CD14-positive monocyte (primary cell): ENCODE results near the gene RARS2. TPM values are rescaled to one million over a fixed set of nuclear protein-coding genes. Genes with fewer than 3 reads are reported as not detected.

Experiments
- DNase-seq, 3 donors: peaks; one replicate each; pipeline ENCODE4 v3.0.0-alpha.2; 2011 to 2022
- H2AFZ ChIP-seq: 2 replicates; pipeline ENCODE4 v1.6.0; 2012; ENCODE audit warnings: mild to moderate bottlenecking, low read depth, low read length, inconsistent platforms; ENCODE audit not compliant: insufficient read depth, poor library complexity, severe bottlenecking
- H3K27ac ChIP-seq, 2 donors: 1 replicate in 1 of 2; 2 replicates in 1 of 2; pipeline ENCODE4 v1.5.1; 2012 to 2013; ENCODE audit warnings: low read length in 2 of 2, control low read depth in 1 of 2, inconsistent platforms in 1 of 2, low read depth in 1 of 2, mild to moderate bottlenecking in 1 of 2
- H3K27me3 ChIP-seq, 2 donors: one replicate each; pipeline versions ENCODE4 v1.6.0 to v1.6.1; 2011 to 2013; ENCODE audit warnings: low read length in 2 of 2; ENCODE audit not compliant: control insufficient read depth in 2 of 2, insufficient read depth in 2 of 2
- H3K36me3 ChIP-seq, 2 donors: replicated peaks in 1 of 2; 1 replicate in 1 of 2; 2 replicates in 1 of 2; pipeline versions ENCODE4 v1.5.1 to v1.6.1; 2012 to 2013; ENCODE audit warnings: low read length in 2 of 2, control low read depth in 1 of 2, inconsistent platforms in 1 of 2, mild to moderate bottlenecking in 1 of 2; ENCODE audit not compliant: insufficient read depth in 2 of 2, control insufficient read depth in 1 of 2
- H3K4me1 ChIP-seq, 2 donors: 1 replicate in 1 of 2; 2 replicates in 1 of 2; pipeline versions ENCODE4 v1.5.1 to v1.6.1; 2012 to 2013; ENCODE audit warnings: low read length in 2 of 2, control low read depth in 1 of 2, inconsistent platforms in 1 of 2, mild to moderate bottlenecking in 1 of 2, moderate library complexity in 1 of 2; ENCODE audit not compliant: insufficient read depth in 2 of 2, control insufficient read depth in 1 of 2
- H3K4me2 ChIP-seq: replicated peaks from 2 replicates; pipeline ENCODE3; 2012; ENCODE audit warnings: low read length, moderate library complexity, mild to moderate bottlenecking; ENCODE audit not compliant: poor library complexity, severe bottlenecking; ENCODE audit errors: extremely low read depth
- H3K4me3 ChIP-seq, 3 experiments: fragments of 200-600 bp in 1 of 3; sonication (generic) in 1 of 3; replicated peaks in 1 of 3; 1 replicate in 2 of 3; 2 replicates in 1 of 3; pipeline ENCODE4 v1.5.1; 2011 to 2013; ENCODE audit warnings: low read length in 3 of 3, mild to moderate bottlenecking in 3 of 3, control low read depth in 2 of 3, low read depth in 2 of 3, inconsistent platforms in 1 of 3, moderate library complexity in 1 of 3
- H3K79me2 ChIP-seq: 2 replicates; pipeline ENCODE4 v1.6.0; 2012; ENCODE audit warnings: mild to moderate bottlenecking, control low read depth, inconsistent platforms, low read length, moderate library complexity; ENCODE audit not compliant: insufficient read depth
- H3K9ac ChIP-seq: 2 replicates; pipeline ENCODE4 v1.6.0; 2017; ENCODE audit warnings: low read length, mild to moderate bottlenecking; ENCODE audit not compliant: insufficient read depth, poor library complexity, severe bottlenecking
- H3K9me3 ChIP-seq, 2 donors: replicated peaks in 1 of 2; 1 replicate in 1 of 2; 2 replicates in 1 of 2; pipeline versions ENCODE4 v1.5.1 to v1.6.1; 2012 to 2013; ENCODE audit warnings: low read length in 2 of 2, control low read depth in 1 of 2; ENCODE audit not compliant: control insufficient read depth in 1 of 2, insufficient read depth in 1 of 2
- H4K20me1 ChIP-seq: 2 replicates; pipeline ENCODE4 v1.6.0; 2012; ENCODE audit warnings: mild to moderate bottlenecking, low read length, control low read depth, moderate library complexity; ENCODE audit not compliant: insufficient read depth
- H3K27ac Mint-ChIP-seq, 7 donors: one replicate each; pipeline ENCODE4 v1.8.0; 2020; ENCODE audit warnings: mild to moderate bottlenecking in 7 of 7, mixed read lengths in 7 of 7, moderate library complexity in 6 of 7, inconsistent platforms in 2 of 7
- H3K27me3 Mint-ChIP-seq, 3 donors: one replicate each; pipeline ENCODE4 v1.8.0; 2021 to 2022; ENCODE audit warnings: low read depth in 3 of 3, mild to moderate bottlenecking in 3 of 3, mixed read lengths in 3 of 3, moderate library complexity in 3 of 3, inconsistent platforms in 1 of 3
- H3K36me3 Mint-ChIP-seq, 2 donors: one replicate each; pipeline ENCODE4 v1.8.0; 2020; ENCODE audit warnings: mixed read lengths in 2 of 2, inconsistent platforms in 1 of 2, mild to moderate bottlenecking in 1 of 2
- H3K4me1 Mint-ChIP-seq: one replicate; pipeline ENCODE4 v1.8.0; 2020; ENCODE audit warnings: mild to moderate bottlenecking, mixed read lengths
- H3K4me3 Mint-ChIP-seq, 2 donors: one replicate each; pipeline ENCODE4 v1.8.0; 2020; ENCODE audit warnings: mild to moderate bottlenecking in 2 of 2, mixed read lengths in 2 of 2, moderate library complexity in 1 of 2
- H3K9me3 Mint-ChIP-seq, 7 donors: one replicate each; pipeline ENCODE4 v1.8.0; 2020 to 2022; ENCODE audit warnings: mixed read lengths in 7 of 7, mild to moderate bottlenecking in 6 of 7, moderate library complexity in 6 of 7, inconsistent platforms in 2 of 7
- WGBS: methylation state at CpG from one replicate; pipeline ENCODE4 v1.1.5; 2013; ENCODE audit warnings: missing lambda C conversion rate; ENCODE audit not compliant: insufficient coverage; 5-methylcytosine and 5-hydroxymethylcytosine counted together
- intact Hi-C, 2 donors: fragments of 100-400 bp; cut with micrococcal nuclease; formaldehyde crosslinking; loops; one replicate each; pipeline versions ENCODE4 v1.15.0 to v1.15.1; 2023
- polyA plus RNA-seq, 3 donors: library from polyadenylated mRNA; depleted of rRNA in 1 of 3; unstranded in 2 of 3; stranded (reverse) in 1 of 3; fragments of 300-500 nt in 2 of 3; fragments of >200 nt in 1 of 3; fragmentation: Illumina TruSeq in 2 of 3; gene quantifications; 1 replicate in 2 of 3; 2 replicates in 1 of 3; pipeline ENCODE4 v1.2.3, GENCODE V29; 2012 to 2021
- TF ChIP-seq, protein P1 (sequence below): fragments of 200-600 bp; IDR thresholded peaks from one replicate; pipeline ENCODE4 v1.8.0; 2022; ENCODE audit warnings: antibody characterized with exemption, mild to moderate bottlenecking

The RARS2 gene
- polyA plus RNA-seq, 3 donors: 8.6 to 33.0 (median 27.3) TPM

DNA sequence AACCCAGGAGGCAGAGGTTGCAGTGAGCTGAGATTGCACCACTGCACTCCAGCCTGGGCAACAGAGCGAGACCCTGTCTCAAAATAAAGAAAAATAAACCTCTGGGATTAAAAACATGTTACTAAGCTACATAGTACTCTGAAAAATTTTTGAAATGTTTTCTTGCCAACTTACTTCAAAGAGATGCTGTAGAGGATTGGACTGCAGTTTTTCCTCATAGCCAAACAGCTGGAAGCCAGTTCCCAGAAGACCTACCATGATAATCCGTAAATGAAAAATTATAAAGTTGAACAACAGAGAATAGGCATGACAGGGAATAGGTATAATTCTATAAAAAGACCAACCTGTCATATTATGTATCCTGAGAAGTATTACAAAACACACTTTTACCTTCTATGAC, 48.0 kb downstream of the RARS2 start:
- Histone ChIP-seq H3K27ac (no peak overlapping the region), H3K9me3 (peaks cover 8 to 10% of the 10 kb centered on the region in 2 donors), H3K27me3 (no peaks in the 10 kb centered on the region), H3K36me3 (peaks cover 47 to 75% of the 10 kb centered on the region in 2 donors), H2AFZ (no peak overlapping the region), H3K4me2 (no peak overlapping the region), H3K79me2 (no peaks in the 10 kb centered on the region), H4K20me1 (no peaks in the 10 kb centered on the region), H3K9ac (no peak overlapping the region), H3K4me3 (no peak overlapping the region), H3K4me1 (peaks cover 3 to 7% of the 10 kb centered on the region in 2 donors)
- TF ChIP-seq, protein P1, sequence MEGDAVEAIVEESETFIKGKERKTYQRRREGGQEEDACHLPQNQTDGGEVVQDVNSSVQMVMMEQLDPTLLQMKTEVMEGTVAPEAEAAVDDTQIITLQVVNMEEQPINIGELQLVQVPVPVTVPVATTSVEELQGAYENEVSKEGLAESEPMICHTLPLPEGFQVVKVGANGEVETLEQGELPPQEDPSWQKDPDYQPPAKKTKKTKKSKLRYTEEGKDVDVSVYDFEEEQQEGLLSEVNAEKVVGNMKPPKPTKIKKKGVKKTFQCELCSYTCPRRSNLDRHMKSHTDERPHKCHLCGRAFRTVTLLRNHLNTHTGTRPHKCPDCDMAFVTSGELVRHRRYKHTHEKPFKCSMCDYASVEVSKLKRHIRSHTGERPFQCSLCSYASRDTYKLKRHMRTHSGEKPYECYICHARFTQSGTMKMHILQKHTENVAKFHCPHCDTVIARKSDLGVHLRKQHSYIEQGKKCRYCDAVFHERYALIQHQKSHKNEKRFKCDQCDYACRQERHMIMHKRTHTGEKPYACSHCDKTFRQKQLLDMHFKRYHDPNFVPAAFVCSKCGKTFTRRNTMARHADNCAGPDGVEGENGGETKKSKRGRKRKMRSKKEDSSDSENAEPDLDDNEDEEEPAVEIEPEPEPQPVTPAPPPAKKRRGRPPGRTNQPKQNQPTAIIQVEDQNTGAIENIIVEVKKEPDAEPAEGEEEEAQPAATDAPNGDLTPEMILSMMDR: no peak
- peaks cover 55 to 71% of the 10 kb centered on the region in 2 donors for H3K36me3 Mint-ChIP-seq
- H3K4me1 Mint-ChIP-seq: peaks cover 5% of the 10 kb centered on the region
- no peak for DNase-seq
- intact Hi-C loops: no loop called here
- no peak overlapping the region for H3K4me3 Mint-ChIP-seq
- H3K9me3 Mint-ChIP-seq: peaks cover 4 to 14% (median 8%) of the 10 kb centered on the region in 7 donors
- peaks cover 0 to 4% (median 0%) of the 10 kb centered on the region in 3 donors for H3K27me3 Mint-ChIP-seq
- no CpG with 5 or more reads among the region's 2 CpGs for WGBS
- peak overlapping the region in 1 of 7 donors; percentile 60 for H3K27ac Mint-ChIP-seq

DNA sequence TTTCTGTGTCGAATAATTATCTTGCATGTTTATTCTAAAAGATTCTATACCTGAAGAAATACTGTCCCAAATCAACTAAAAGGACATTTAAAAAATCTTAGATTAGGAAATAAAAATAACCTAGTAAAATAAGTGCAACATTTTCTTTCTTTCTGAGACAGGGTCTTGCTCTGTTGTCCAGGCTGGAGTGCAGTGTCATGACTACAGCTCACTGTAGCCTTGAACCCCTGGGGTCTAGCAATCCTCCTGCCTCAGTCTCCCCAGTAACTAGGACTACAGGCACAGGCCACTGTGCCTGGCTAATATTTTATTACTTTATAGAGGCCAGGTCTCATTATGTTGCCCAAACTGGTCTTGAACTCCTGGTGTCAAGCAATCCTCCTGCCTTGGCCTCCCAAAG, 48.7 kb downstream of the RARS2 start:
- TF ChIP-seq, protein P1: no peak
- no peak overlapping the region for H3K9ac ChIP-seq
- WGBS: no CpG with 5 or more reads among the region's 1 CpG
- no peak overlapping the region for H3K4me2 ChIP-seq
- H3K9me3 ChIP-seq: peaks cover 8 to 10% of the 10 kb centered on the region in 2 donors
- no peak overlapping the region for H3K4me3 Mint-ChIP-seq
- peaks cover 10% of the 10 kb centered on the region for H3K4me1 Mint-ChIP-seq
- H3K27me3 Mint-ChIP-seq: peaks cover 0 to 4% (median 0%) of the 10 kb centered on the region in 3 donors
- no peak overlapping the region for H3K27ac ChIP-seq
- H3K27me3 ChIP-seq: no peaks in the 10 kb centered on the region
- H3K9me3 Mint-ChIP-seq: peaks cover 4 to 14% (median 8%) of the 10 kb centered on the region in 7 donors
- no peak overlapping the region for H2AFZ ChIP-seq
- H3K4me1 ChIP-seq: peaks cover 3 to 12% of the 10 kb centered on the region in 2 donors
- no peaks in the 10 kb centered on the region for H3K79me2 ChIP-seq
- DNase-seq: no peak
- peak overlapping the region in 1 of 7 donors; percentile 15 for H3K27ac Mint-ChIP-seq
- H3K36me3 Mint-ChIP-seq: peaks cover 51 to 64% of the 10 kb centered on the region in 2 donors
- H4K20me1 ChIP-seq: no peaks in the 10 kb centered on the region
- peaks cover 40 to 68% of the 10 kb centered on the region in 2 donors for H3K36me3 ChIP-seq
- H3K4me3 ChIP-seq: no peak overlapping the region
- intact Hi-C loops: no loop called here
